Stimulated activated CD4-positive, alpha-beta T cell treated with anti-CD3 and anti-CD28 coated beads, Interleukin-15, amount 100 ng/mL, for 48 hours (primary cell): ENCODE measurements around the gene MAP7.
A peak's percentile ranks its signal among the peaks of the same experiment; 100 is the strongest.

Experiments
- DNase-seq, 2 donors: peaks; one replicate each; pipeline ENCODE4 v3.0.0-alpha.2; 2020; ENCODE audit warnings: low read depth in 2 of 2

The MAP7 gene

DNA sequence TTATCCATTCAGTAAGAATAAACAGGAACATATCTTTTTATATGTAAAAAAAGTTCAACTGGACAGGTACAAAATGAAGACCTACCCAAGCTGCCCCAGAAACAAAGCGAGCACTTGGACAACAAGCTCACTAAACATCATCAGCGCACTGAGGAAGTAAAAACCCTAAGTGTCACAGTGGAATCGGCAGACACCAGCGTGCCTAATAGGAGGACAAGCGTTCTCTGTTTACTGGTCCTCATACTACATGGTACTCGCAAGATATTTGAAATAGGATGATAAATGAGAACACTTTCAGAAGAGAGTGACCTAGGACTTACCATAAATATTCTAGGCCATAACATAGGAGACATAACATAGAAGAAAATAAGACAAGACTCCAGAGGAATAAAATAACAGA lies 18.2 kb downstream of the MAP7 start:
- DNase-seq = no peak

GRCh38 chr6:136529710-136530109 lies 20.5 kb downstream of the MAP7 start:
- DNase-seq = no peak

- no peak for DNase-seq
Observed at GRCh38 chr6:136528477-136528876, 21.7 kb downstream of the MAP7 start.

GRCh38 chr6:136527831-136528230 lies 22.4 kb downstream of the MAP7 start:
- no peak for DNase-seq

DNA sequence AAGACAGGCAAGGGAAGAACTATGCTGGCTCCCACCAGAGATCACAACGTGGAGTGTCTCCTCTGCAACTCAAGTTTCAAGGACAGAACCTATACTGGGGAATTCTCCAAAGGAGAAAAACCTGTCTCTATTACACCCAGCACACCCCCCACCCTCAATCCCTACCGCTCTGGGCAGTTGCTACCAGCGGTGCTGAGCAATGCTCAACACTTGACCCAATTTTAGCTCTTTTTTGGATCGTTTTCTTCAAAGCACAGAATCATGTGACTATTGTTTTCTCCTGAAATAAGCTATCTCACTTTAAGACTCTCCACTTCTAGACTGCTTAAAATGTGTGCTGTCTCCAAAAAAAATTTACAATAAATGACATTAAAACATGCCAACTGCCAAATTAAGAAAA lies 23.3 kb downstream of the MAP7 start:
- DNase-seq = no peak

DNA sequence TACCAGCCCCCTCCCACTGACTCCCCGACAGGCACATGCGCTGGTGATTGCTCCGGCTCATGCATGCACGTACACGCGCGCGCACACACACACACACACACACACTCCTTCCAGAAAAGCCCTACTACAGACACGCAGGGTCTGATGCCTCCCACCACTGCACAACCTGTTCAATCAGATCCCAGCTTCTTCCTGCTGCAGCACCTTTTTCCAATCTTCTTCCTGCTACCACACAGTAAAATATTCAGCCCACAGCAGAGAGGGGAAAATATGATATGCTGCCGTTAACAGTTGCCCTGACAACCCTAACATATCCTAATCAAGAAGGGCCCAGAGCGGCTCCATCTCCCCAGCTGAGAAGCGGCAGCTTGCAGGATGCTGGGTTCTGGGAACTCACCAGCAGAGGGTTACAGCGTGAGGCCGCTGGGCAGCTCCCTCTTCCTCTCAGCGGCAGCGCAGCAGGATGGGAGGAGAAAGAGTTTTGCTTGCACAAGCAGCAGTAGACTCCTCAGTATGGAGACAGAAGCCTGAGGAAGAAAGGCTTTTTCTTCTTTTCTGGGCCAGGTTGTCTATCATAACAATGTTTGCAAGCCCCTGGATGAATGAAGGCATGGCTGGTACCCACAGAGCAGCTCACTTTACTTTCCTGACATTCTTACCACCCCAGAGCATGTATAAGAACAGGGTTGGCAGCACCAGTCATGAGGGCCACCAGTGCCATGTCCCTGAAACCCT lies 23.9 kb downstream of the MAP7 start:
- peak in 1 of 2 donors; percentile 19 for DNase-seq

GRCh38 chr6:136525586-136526195 lies 24.5 kb downstream of the MAP7 start:
- DNase-seq = no peak

DNA sequence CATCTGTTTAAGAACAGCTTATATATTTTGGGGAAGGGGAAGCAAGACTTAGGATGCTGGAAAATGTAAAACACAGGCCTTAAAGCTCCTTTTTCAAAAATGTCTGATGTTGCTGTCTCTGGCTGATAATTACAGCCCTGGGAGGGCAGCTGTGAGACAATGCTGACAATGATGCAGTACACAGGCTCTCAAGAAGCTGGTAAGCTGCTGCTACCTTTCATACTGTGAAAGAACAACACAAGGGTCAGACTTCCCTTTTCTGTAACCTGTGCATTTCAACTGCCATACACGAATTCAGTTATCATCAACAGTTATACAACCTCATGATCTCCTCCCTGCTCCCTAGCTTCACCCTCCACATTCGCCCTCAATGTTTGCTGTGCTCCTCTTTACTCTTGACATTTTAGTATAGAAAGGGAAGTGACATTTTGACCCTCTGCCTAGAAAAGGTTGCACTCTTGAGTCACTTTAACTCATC lies 25.2 kb downstream of the MAP7 start:
- no peak for DNase-seq

- no peak for DNase-seq
Observed at GRCh38 chr6:136524339-136524935, 25.8 kb downstream of the MAP7 start.

DNA sequence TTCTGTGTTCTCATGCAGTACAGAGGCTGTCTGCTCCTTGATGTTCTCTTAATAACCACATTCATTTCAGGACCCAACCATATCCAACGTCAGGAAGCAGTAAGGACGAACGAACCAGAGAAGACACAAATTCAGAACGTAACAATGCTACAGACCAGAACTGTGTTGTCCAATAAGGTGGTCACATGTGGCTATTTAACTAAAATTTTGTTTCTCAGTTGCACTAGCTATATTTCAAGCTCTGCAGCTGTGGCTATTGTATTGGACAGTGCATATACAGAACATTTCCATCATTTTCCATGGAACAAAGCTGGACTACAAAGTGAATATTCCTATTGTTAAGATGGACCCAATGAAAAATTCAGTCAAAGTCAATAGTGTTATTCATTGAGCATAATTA lies 27.0 kb downstream of the MAP7 start:
- no peak for DNase-seq

DNA sequence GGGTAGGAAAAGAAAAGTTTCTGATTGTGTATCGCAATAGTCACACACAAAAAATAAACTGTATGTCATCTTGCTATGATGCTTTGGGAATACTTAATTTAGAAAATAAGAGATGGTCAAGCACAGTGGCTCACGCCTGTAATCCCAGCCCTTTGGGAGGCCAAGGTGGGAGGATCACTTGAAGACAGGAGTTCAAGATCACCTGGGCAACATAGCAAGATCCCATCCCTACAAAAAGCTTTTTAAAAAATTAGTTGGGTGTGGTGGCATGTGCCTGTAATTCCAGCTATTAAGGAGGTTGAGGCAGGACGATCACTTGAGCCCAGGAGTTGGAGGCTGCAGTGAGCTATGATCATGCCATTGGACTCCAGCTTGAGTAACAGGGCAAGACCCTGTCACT lies 27.6 kb downstream of the MAP7 start:
- DNase-seq = no peak

- no peak for DNase-seq
Observed at GRCh38 chr6:136521911-136522310, 28.3 kb downstream of the MAP7 start.

GRCh38 chr6:136521427-136521826 lies 28.8 kb downstream of the MAP7 start:
- no peak for DNase-seq

- DNase-seq = no peak
Observed at GRCh38 chr6:136520517-136520916, 29.7 kb downstream of the MAP7 start.

DNA sequence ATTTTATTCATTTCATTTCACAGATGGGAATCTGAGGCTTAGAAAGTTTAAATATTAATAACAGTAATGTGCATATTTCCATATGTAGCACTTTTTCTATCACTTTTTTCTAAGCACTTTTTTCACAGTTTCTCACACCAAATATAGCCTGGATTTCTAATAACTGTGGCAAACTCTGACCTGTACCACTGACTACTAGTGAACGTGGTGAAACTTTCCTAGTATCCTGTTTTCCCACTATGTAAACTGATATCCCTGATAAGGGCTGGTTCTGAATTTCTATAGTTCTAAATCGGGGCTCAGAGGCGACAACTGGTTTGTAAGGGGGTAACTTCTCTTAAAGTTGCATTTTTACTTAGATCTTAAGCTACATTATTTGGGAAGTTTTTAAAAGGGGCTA lies 32.6 kb downstream of the MAP7 start:
- no peak for DNase-seq

DNA sequence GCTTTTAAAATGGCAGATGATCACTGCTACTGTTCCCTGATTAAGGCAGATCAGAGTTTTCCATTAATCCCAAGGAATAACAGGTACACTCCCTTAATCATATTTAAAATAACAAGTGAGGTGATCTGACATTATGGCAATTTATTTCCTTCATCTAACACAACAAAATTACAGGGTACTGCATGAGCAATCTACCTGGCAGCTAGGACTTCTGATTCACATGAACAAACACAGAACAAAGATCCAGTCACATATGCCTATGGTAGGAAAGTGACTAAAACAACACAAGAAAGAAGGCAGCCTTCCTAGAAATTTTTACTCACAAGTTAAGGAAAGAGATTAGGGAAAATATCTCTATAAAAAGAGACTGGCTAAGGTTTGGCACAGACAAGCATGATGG lies 33.2 kb downstream of the MAP7 start:
- no peak for DNase-seq

GRCh38 chr6:136514591-136514990 lies 35.6 kb downstream of the MAP7 start:
- no peak for DNase-seq

DNA sequence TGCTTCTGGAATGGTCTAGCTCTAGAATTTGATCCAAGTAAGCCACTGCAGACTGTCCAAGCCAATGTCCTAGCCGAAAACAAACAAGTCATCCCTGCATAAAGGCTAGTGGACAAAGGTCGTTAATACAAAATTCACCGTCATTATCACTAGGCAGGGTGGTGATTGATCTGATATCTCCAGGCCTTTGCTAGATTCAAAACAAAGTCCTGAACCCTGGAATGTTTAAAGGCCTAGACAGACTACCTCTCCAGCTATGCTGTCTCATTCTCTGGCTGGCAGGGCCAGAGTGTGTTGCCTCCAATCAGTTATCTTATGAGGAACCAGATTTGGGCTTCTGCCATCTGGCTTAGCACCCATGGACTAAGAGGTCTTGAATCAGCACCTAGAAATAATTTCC lies 38.3 kb downstream of the MAP7 start:
- no peak for DNase-seq

GRCh38 chr6:136511397-136511796 lies 38.8 kb downstream of the MAP7 start:
- no peak for DNase-seq

- DNase-seq = peak; percentile 13 to 32
Observed at GRCh38 chr6:136510782-136511181, 39.4 kb downstream of the MAP7 start.

DNA sequence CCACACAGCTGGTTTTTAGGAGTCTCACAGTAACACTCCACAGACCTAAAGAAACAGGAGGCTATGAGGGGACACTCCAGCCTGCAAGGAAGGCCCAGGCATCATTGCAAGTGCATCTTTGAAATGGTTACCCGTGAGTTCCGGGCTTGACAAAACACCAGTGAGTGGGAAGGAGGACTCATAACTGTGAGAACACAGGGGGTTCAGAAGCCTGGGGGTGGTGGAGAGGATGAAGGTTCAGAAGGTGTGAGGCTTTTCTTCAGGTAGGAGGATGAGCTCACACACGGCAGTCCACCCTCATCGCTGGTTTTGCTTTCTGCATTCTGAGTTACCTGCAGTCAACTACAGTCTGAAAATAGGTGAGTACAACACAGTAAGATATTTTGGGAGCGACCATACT lies 39.9 kb downstream of the MAP7 start:
- DNase-seq = peak; percentile 21 to 25

- no peak for DNase-seq
Observed at GRCh38 chr6:136508725-136509392, 41.4 kb downstream of the MAP7 start.
